Non-pigmented ciliary epithelial cell (primary cell): ENCODE measurements around the gene ZNF275.
"Not testable (repeated sequence)": the region's sequence is repeated elsewhere in the genome, so short reads cannot be mapped to it uniquely, and the experiment has no call there.

Experiments used
- DNase-seq: peaks from one replicate; pipeline ENCODE4 v3.0.0-alpha.2; 2010; ENCODE audit warnings: low read depth

The ZNF275 gene

DNA sequence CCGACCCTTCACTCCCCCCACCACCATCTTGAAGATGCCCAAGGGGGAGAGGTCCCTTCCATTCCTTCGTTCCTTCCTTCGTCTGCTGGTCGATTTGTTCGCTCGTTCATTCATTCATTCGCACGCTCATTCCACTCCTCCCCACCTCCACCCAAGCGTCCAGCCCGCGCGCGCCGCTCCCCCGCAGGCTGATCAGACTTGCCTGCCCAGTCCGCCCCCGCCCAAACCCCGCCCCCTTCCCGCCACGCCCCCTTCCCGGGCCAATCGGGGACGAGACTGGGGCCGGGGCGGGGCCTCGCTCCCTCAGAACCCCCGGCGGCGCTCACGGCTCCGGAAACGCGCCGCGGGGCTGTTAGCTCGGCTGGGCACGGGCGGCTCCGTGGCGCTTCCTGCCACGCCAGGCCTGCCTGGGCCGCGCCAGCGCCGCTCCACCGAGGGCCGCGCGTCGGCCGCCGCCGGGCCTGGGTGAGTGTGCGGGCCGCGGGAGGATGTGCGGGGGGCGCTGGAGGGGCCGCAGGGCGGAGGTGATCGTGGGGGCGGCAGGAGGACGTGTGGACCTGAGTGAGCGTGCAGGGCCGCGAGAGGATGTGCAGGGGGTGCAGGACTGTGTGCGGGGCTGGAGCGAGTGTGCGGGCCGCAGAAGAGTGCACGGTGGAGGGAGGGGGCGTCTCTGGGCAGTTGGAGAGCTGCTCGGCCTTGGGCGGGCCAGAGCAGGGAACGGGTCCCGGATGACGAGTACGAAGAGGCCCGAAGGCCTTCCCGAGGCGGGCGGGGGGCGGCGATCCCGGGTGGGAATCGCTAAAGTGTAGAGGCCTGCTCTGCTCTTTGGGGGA lies at the start of gene ZNF275:
TSS of gene ZNF275 (plus strand) at position 333 of the 833 bp plus-strand sequence. CDS start 2,527 bp downstream, outside the sequence.
- DNase-seq, result peak; percentile 13

GRCh38 chrX:153285678-153286077 lies 48.3 kb upstream of the ZNF275 start:
- not testable (repeated sequence) for DNase-seq

DNA sequence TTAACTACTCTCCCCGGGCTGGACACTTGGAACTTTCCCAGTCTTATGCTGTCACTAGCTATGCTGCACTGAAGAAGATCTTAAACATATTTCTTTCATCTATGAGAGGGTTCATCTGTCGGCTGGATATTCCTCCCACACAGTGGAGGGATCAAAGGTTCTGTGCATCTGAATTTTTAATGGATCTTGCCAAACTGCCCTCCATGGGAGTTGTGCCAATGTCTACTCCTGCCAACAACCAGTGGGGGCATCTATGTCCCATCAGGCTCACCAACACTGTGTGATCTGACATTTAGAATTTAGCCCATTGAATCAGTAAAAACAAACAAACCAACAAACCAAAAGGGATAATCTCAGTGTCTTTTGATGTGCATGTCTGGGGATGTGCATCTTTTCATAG lies 45.1 kb upstream of the ZNF275 start:
- DNase-seq, result not testable (repeated sequence)

GRCh38 chrX:153293485-153294071 lies 40.4 kb upstream of the ZNF275 start:
- not testable (repeated sequence) for DNase-seq

- no peak for DNase-seq
Observed at GRCh38 chrX:153297376-153297775, 36.6 kb upstream of the ZNF275 start.

GRCh38 chrX:153299855-153300254 lies 34.1 kb upstream of the ZNF275 start:
- DNase-seq, result no peak

DNA sequence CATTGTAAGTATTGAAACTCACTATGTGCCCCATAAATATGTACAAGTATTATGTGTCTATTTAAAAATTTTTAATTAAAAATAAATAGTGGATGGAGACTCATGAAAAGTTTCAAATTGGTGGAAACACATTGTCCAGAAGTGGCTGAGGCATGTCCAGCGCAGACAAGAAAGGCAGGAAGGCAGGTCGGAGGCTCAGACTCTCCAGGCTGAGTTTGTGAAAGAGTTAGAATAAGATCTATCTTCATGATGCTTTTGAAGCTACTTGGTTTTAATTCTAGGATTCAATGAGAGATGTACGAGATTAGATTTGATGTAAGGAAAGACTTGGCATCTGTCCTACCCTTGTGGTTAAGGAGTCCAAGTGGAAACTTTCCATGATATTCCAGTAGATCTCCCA lies 32.2 kb upstream of the ZNF275 start:
- no peak for DNase-seq

DNA sequence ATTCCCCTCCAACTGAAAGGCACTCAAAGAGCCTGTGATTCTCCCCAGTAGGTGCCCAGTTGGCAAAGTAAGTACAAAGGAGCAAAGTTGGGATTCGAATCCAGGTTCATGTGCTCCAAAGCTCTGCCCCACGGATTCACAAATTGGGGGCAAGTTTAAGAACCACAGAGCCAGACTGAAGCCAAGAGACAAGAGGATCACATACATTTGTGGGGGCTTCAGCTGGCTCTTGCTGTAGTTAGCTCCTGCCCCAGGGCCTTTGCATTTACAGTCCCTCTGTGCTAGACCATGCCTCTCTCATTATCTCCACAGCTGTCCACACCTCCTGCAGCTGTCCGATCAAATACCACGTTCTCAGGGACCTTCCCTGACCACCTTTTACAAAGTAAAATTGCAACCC lies 31.2 kb upstream of the ZNF275 start:
- DNase-seq, result no peak

- no peak for DNase-seq
Observed at GRCh38 chrX:153303276-153304262, 30.4 kb upstream of the ZNF275 start.

DNA sequence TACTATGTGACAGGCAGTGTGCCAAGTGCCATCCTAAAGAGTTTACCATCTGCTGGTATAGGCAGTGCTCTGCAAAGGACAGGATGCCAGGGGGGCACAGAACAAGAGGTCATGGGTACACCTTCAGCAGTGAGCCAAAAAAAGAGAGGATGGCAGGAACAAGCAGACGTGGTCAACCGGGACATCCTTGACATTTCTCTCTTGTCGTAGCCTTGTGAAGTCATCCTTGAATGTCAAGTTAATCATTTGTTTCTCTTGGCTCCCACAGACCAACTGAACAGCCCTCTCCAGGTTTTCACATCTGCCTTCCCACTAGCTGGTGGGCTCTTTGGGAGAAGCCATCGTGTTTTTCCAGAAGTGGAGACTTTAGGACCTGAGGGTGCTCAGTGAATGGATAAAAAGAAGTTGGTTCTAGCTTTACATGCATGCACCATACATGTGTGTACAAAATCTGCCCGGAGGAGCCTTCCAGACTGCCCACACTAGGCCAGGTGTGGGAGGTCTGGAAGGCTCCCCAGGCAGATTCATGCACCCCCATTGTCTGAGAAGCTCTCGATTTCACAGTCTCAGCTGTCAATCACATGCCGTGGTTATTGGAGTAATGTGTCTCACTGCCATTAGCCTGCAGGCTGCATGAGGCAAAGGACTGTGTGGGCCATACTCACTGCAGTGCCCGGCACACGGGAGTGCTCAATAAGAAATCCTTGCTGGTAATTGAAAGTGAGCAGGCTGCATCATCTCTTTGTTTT lies 28.8 kb upstream of the ZNF275 start:
- no peak for DNase-seq

- no peak for DNase-seq
Observed at GRCh38 chrX:153305972-153306371, 28.0 kb upstream of the ZNF275 start.

- DNase-seq, result no peak
Observed at GRCh38 chrX:153306527-153307115, 27.3 kb upstream of the ZNF275 start.

DNA sequence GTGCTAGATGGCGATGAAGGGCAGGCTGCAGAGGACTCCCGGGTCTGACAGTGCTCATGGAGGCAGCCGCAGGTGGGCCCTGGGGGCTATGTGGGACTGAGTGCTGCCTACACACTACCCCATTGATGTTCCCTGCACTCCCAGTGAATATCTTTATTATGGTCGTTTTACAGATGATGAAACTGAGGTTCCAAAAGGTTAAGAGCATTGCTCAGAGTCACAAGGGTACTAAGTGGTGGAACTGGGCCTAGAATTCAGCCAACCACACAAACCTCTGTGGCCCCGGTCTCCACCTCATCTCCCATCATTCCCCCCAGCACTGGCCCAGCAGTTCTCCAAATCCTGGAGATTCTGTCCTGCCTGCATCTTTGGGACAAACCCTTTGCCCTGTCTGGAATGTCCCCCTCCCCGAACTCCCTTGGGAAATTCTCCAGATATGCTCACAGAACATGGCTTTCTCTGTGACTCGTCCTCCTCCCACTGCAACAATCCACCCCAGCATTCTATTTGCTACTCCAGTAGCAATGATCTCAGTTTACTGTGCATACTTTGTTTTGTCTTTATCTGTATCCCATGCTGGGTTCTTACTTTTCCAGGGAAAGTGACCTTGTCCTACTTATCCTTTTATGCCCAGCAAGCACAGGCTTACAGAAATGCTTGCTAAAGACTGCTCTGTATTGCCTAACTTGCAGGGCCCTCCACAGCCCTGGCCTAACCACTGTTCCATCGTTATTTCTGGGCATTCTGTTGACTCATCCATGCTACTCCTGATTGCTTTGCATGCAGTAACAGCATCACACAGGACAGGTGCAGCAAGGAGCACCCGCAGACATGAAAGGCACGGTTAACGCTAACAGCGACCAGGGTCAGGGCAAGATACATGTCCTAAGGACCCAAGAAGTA lies 26.4 kb upstream of the ZNF275 start:
- DNase-seq, result no peak

DNA sequence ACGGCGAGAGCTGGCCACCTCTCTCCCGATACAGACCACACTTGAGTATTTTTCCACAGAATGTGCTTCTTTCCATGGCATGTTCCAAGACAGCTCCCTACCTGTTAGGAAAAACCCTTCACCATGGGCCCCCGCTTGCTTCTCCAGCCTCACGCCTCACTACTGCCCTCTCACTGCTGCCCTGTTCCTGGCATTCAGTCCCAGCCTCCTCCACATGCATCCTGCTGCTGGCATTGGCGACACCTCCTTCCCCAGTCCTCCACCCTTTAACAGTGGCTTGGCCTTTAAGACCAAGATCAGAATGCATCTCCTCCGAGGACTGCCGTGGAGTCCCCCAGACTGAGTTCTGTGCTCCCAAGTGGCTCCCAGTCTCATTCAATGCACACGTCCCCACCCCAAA lies 23.1 kb upstream of the ZNF275 start:
- no peak for DNase-seq

DNA sequence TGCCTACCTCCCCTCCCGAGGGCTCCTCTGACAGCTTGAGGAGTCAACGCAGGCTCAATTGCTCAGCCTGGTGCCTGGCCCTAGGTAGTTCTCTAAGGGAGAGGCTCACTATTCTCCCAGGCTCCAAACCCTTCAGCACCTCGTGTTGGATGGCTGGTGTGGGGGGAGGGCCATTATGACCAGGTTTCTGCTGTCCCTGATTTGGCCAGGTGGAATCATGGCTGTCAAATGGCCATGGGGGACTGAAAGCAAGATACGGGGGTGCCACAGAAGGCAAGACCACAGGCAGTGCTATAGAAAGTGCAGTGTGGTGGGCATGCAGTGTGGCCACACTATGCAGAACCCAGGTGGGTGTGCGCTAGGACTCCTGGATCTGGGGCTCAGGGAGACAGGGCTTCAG lies 21.9 kb upstream of the ZNF275 start:
- DNase-seq, result no peak

DNA sequence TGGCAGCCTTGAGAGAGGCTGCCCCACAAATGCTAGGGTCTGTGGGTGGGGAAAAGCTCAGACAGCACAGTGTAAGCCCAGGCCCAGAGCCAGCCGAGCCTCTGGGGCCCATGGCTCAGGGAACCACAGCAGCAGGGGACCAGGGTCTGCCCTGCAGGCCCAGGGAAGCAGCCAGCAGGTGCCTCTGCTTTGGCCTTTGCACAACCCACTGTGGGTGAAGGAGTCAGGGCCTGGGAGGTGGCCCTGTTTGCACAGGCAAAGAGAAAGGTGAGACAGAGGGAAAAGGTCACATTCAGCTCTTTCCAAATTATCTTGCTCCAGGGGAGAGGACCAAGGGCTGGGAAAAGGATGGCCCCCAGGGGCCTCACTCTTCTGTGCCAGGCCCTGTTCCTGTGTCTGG lies 21.1 kb upstream of the ZNF275 start:
- no peak for DNase-seq

DNA sequence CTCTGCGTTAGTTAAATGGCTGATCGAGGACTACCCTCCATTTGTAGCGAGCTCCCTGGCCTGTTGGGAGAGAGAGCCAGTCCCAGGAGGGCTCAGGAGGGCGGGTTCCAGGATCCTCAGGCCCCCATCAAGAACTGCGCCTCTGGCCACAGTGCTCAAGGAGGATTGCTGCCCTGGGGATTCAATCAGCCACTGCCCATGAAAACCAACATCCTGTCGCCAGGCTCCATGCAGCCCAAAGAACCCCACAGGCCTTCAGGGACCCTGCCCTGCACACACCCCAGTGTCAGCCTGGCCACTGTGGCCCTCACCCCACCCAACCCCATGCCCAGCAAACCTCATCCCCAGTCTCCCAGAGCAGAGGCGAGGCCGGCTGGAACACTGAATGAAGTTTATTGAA lies 16.6 kb upstream of the ZNF275 start:
- DNase-seq, result no peak

- DNase-seq, result no peak
Observed at GRCh38 chrX:153317996-153318722, 15.8 kb upstream of the ZNF275 start.

GRCh38 chrX:153318811-153319210 lies 15.1 kb upstream of the ZNF275 start:
- no peak for DNase-seq
